CD4-positive, alpha-beta T cell treated with Interleukin-2 at 100 ng/mL for 4 hours (primary cell): ENCODE measurements around the gene OBSCN.
A peak's percentile ranks its signal among the peaks of the same experiment; 100 is the strongest.

ENCODE experiments used
- DNase-seq: peaks from one replicate; pipeline ENCODE4 v3.0.0-alpha.2; 2020; ENCODE audit warnings: low spot score

The OBSCN gene

GRCh38 chr1:228289239-228289849 lies 81.5 kb downstream of the OBSCN start:
- peak; percentile 1 for DNase-seq

GRCh38 chr1:228289996-228290881 lies 82.4 kb downstream of the OBSCN start:
- DNase-seq: no peak

GRCh38 chr1:228291906-228292608 lies 84.2 kb downstream of the OBSCN start:
- DNase-seq: no peak

- no peak for DNase-seq
Measured at GRCh38 chr1:228292609-228292911, 84.7 kb downstream of the OBSCN start.

- DNase-seq: no peak
Measured at GRCh38 chr1:228293393-228293792, 85.5 kb downstream of the OBSCN start.

GRCh38 chr1:228293816-228294500 lies 86.1 kb downstream of the OBSCN start:
- DNase-seq: no peak

GRCh38 chr1:228294717-228295116 lies 86.9 kb downstream of the OBSCN start:
- DNase-seq: no peak

- no peak for DNase-seq
Measured at GRCh38 chr1:228295201-228295600, 87.4 kb downstream of the OBSCN start.

- DNase-seq: no peak
Measured at GRCh38 chr1:228295981-228296380, 88.1 kb downstream of the OBSCN start.

GRCh38 chr1:228297242-228297641 lies 89.4 kb downstream of the OBSCN start:
- DNase-seq: no peak

GRCh38 chr1:228297822-228298221 lies 90.0 kb downstream of the OBSCN start:
- DNase-seq: no peak

- DNase-seq: no peak
Measured at GRCh38 chr1:228298471-228298870, 90.6 kb downstream of the OBSCN start.

GRCh38 chr1:228299211-228299610 lies 91.4 kb downstream of the OBSCN start:
- DNase-seq: no peak

GRCh38 chr1:228299901-228300300 lies 92.1 kb downstream of the OBSCN start:
- DNase-seq: no peak

- DNase-seq: no peak
Measured at GRCh38 chr1:228302086-228302485, 94.2 kb downstream of the OBSCN start.

GRCh38 chr1:228303596-228303995 lies 95.8 kb downstream of the OBSCN start:
- DNase-seq: no peak

GRCh38 chr1:228304225-228304624 lies 96.4 kb downstream of the OBSCN start:
- DNase-seq: no peak

GRCh38 chr1:228304766-228305395 lies 97.0 kb downstream of the OBSCN start:
- no peak for DNase-seq

- DNase-seq: no peak
Measured at GRCh38 chr1:228305721-228306152, 97.9 kb downstream of the OBSCN start.

- no peak for DNase-seq
Measured at GRCh38 chr1:228306275-228307217, 98.7 kb downstream of the OBSCN start.
